Calu3 (cell line): ENCODE results near the gene TCOF1. TPM values are rescaled to one million over a fixed set of nuclear protein-coding genes. Genes with fewer than 3 reads are reported as not detected.

Experiments used
- BruUV-seq: library from RNA; stranded (reverse); fragments of 400-500 nt; replicated peaks from 2 replicates; lab custom pipeline; 2021; lab: Mats Ljungman, UMichigan
- CTCF ChIA-PET: fragments of 300-600 bp; sonication (Branson Sonifier 250); formaldehyde crosslinking; loops from one replicate; lab custom pipeline; 2022; ENCODE audit warnings: antibody characterized with exemption; lab: Charles Lee
- DNase-seq: peaks from one replicate; pipeline ENCODE4 v3.0.0; 2022
- H3K27ac Mint-ChIP-seq: one replicate; pipeline ENCODE4 v1.8.0; 2022; ENCODE audit warnings: mixed read lengths; ENCODE audit not compliant: unreplicated experiment
- H3K27me3 Mint-ChIP-seq: one replicate; pipeline ENCODE4 v1.8.0; 2022; ENCODE audit warnings: mixed read lengths; ENCODE audit not compliant: unreplicated experiment
- H3K36me3 Mint-ChIP-seq: one replicate; pipeline ENCODE4 v1.8.0; 2022; ENCODE audit warnings: mild to moderate bottlenecking, moderate library complexity, mixed read lengths; ENCODE audit not compliant: insufficient read depth, unreplicated experiment
- H3K4me1 Mint-ChIP-seq: one replicate; pipeline ENCODE4 v1.8.0; 2022; ENCODE audit warnings: mild to moderate bottlenecking, low read depth, mixed read lengths; ENCODE audit not compliant: unreplicated experiment
- H3K4me3 Mint-ChIP-seq: one replicate; pipeline ENCODE4 v1.8.0; 2022; ENCODE audit warnings: mild to moderate bottlenecking, low read depth, moderate library complexity, mixed read lengths; ENCODE audit not compliant: unreplicated experiment
- H3K9me3 Mint-ChIP-seq: one replicate; pipeline ENCODE4 v1.8.0; 2022; ENCODE audit warnings: low read depth, mixed read lengths; ENCODE audit not compliant: unreplicated experiment
- intact Hi-C: fragments of 100-400 bp; cut with micrococcal nuclease; formaldehyde crosslinking; loops from one replicate; pipeline ENCODE4 v1.10.0; 2022; ENCODE audit not compliant: unreplicated experiment
- total RNA-seq: library from RNA; stranded (reverse); gene quantifications from 2 replicates; pipeline ENCODE4 v1.2.3, GENCODE V29; 2022
- TF ChIP-seq, protein P1 (sequence below): fragments of 200-600 bp; IDR thresholded peaks from one replicate; pipeline ENCODE4 v1.8.0; 2022; ENCODE audit warnings: antibody characterized with exemption; ENCODE audit not compliant: unreplicated experiment

Gene TCOF1
- total RNA-seq, 1 experiment from 2014 or later = 106 TPM

DNA sequence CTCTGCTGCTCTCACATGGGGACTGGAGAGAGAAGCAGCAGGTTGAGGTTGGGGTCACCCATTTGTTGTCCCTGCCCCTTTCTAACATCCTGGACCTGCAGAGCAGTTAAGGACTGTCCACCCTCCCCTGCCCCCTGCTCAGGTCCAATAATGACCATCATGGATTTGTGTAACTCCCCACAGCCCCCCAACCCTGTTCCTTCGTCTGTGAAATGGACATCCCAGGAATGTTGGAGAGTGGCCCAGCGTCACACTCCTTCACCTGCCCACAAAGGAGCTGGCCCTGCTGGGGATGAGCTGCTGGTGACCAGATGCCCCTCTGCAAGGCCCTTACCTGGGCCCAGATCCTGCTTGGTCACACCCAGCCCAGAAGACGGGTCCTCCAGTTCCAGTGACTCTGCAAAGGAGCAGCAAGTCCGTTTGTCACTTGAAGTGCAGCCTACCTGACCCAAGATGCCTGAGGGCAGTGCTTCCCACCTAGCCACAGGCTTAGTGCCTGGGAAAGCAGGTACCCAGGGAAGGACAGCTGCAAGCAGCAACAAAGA, 44.8 kb downstream of the TCOF1 start:
- H3K4me3 Mint-ChIP-seq = no peak overlapping the region
- no peak for DNase-seq
- no peaks in the 10 kb centered on the region for H3K4me1 Mint-ChIP-seq
- intact Hi-C loops = no loop called here
- H3K9me3 Mint-ChIP-seq = no peaks in the 10 kb centered on the region
- CTCF ChIA-PET = no interaction called here
- BruUV-seq = no TSS peak
- peak overlapping the region; percentile 32 for H3K27ac Mint-ChIP-seq
- H3K36me3 Mint-ChIP-seq = peaks cover 69% of the 10 kb centered on the region
- TF ChIP-seq, protein P1, sequence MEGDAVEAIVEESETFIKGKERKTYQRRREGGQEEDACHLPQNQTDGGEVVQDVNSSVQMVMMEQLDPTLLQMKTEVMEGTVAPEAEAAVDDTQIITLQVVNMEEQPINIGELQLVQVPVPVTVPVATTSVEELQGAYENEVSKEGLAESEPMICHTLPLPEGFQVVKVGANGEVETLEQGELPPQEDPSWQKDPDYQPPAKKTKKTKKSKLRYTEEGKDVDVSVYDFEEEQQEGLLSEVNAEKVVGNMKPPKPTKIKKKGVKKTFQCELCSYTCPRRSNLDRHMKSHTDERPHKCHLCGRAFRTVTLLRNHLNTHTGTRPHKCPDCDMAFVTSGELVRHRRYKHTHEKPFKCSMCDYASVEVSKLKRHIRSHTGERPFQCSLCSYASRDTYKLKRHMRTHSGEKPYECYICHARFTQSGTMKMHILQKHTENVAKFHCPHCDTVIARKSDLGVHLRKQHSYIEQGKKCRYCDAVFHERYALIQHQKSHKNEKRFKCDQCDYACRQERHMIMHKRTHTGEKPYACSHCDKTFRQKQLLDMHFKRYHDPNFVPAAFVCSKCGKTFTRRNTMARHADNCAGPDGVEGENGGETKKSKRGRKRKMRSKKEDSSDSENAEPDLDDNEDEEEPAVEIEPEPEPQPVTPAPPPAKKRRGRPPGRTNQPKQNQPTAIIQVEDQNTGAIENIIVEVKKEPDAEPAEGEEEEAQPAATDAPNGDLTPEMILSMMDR = no peak
- H3K27me3 Mint-ChIP-seq = no peaks in the 10 kb centered on the region

DNA sequence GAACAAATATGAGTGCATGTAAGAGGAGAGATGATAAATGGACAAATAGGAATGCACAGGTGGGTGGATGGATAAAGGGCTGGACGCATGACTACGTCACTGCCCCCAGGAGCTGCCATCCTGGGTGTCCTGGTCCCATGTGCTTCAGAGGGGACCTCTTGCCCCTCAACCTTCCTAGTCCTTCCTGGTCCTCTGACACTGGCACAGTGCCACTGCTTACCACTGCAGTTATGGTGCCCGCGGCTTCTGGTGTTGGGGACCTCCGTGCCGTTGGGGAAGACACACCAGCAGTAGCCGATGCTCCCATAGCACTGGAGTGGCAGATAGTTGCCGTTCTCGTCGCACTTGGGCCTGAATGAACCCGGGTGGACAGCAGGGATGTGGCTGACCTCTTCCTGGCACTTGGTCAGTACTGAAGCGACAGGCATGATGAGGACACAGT, 45.4 kb downstream of the TCOF1 start:
- no peaks in the 10 kb centered on the region for H3K9me3 Mint-ChIP-seq
- DNase-seq = no peak
- H3K4me3 Mint-ChIP-seq = no peak overlapping the region
- no peaks in the 10 kb centered on the region for H3K27me3 Mint-ChIP-seq
- TF ChIP-seq, protein P1 = no peak
- no peaks in the 10 kb centered on the region for H3K4me1 Mint-ChIP-seq
- intact Hi-C loops = no loop called here
- CTCF ChIA-PET = no interaction called here
- peak overlapping the region; percentile 32 for H3K27ac Mint-ChIP-seq
- no TSS peak for BruUV-seq
- H3K36me3 Mint-ChIP-seq = peaks cover 69% of the 10 kb centered on the region

DNA sequence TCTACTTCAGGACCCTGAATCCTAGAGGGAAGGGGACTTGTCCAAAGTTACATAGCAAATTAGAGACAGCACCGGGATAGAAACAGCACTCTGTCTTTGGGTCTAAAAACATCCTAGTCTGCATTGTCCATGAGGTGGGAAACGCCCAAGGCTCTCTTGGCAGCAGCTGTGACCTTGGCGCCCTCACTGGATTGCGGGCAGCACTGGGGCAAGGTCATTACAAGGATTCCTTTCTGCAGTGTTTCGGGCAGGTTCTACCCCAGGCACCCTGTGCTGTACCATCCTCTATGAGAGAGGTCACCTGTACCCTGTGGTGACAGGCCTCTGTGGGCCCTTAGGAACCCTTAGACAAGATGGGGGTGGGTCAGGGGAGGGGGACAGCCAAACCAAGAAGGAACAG, 46.6 kb downstream of the TCOF1 start:
- CTCF ChIA-PET = no interaction called here
- H3K4me3 Mint-ChIP-seq = no peak overlapping the region
- no peak for DNase-seq
- no peak overlapping the region for H3K27ac Mint-ChIP-seq
- intact Hi-C loops = no loop called here
- H3K27me3 Mint-ChIP-seq = no peaks in the 10 kb centered on the region
- TF ChIP-seq, protein P1 = no peak
- H3K9me3 Mint-ChIP-seq = no peaks in the 10 kb centered on the region
- no peaks in the 10 kb centered on the region for H3K4me1 Mint-ChIP-seq
- H3K36me3 Mint-ChIP-seq = peaks cover 70% of the 10 kb centered on the region
- no TSS peak for BruUV-seq

DNA sequence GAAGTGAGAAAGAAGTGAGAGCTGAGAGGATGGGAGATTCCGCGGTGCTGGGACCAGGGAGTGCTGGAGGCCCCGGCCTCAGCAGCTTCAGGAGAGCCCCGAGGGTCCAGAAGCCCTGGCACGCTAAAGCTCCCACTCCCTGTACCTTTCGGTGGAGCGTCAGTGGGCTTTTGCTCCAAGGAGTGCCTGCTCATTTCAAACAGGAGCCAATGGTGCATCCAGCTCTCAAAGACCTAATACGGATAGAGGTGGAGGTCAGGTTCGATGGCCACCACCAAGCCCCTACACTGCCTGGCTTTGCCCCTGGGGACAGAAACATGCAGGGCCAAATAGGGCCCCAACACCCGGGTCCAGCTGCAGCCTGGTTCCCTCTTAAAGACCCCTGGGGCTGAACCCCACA, 47.0 kb downstream of the TCOF1 start:
- CTCF ChIA-PET = no interaction called here
- BruUV-seq = no TSS peak
- intact Hi-C loops = no loop called here
- Mint-ChIP-seq H3K36me3 (peaks cover 73% of the 10 kb centered on the region), H3K4me3 (no peak overlapping the region), H3K9me3 (no peaks in the 10 kb centered on the region), H3K27me3 (no peaks in the 10 kb centered on the region), H3K27ac (no peak overlapping the region), H3K4me1 (no peaks in the 10 kb centered on the region)
- no peak for DNase-seq
- TF ChIP-seq, protein P1 = no peak
